ENCODE measurements around the gene TNFSF13B.
"Not testable (repeated sequence)": the region's sequence is repeated elsewhere in the genome, so short reads cannot be mapped to it uniquely, and the experiment has no call there.

The TNFSF13B gene

GRCh38 chr13:108269601-108270328, at the start of gene TNFSF13B:
Gene TNFSF13B, plus strand, starts transcription at chr13:108269718. Its CDS starts 178 bp downstream, at chr13:108269896.
- DNase-seq = peak; percentile 5 to 14 (median 6)

- no peak for DNase-seq
These were observed 49.5 kb upstream of the TNFSF13B start for GRCh38 chr13:108220041-108220440.

GRCh38 chr13:108223687-108224503, 45.6 kb upstream of the TNFSF13B start:
- no peak for DNase-seq

- no peak for DNase-seq
These were observed 44.1 kb upstream of the TNFSF13B start for GRCh38 chr13:108225440-108225839.

- DNase-seq = no peak
These were observed 43.3 kb upstream of the TNFSF13B start for GRCh38 chr13:108226184-108226583.

GRCh38 chr13:108227651-108228272, 41.8 kb upstream of the TNFSF13B start:
- DNase-seq = peak in 1 of 4 experiments; percentile 3

GRCh38 chr13:108230377-108230776, 39.1 kb upstream of the TNFSF13B start:
- no peak for DNase-seq

GRCh38 chr13:108249150-108249549, 20.4 kb upstream of the TNFSF13B start:
- no peak for DNase-seq

- DNase-seq = no peak
These were observed 12.3 kb upstream of the TNFSF13B start for GRCh38 chr13:108257248-108257647.

GRCh38 chr13:108263621-108264355, 5.7 kb upstream of the TNFSF13B start:
- DNase-seq = no peak

- DNase-seq = no peak
These were observed 3.1 kb upstream of the TNFSF13B start for GRCh38 chr13:108266321-108266990.

- DNase-seq = no peak
These were observed 2.2 kb upstream of the TNFSF13B start for GRCh38 chr13:108267347-108267746.

GRCh38 chr13:108267855-108268254, 1.7 kb upstream of the TNFSF13B start:
- DNase-seq = not testable (repeated sequence)

GRCh38 chr13:108268466-108269112, 929 bp upstream of the TNFSF13B start:
- DNase-seq = no peak

GRCh38 chr13:108270442-108270841, 924 bp downstream of the TNFSF13B start:
- no peak for DNase-seq

- no peak for DNase-seq
These were observed 2.8 kb downstream of the TNFSF13B start for GRCh38 chr13:108272333-108272732.

- DNase-seq = no peak
These were observed 4.1 kb downstream of the TNFSF13B start for GRCh38 chr13:108273429-108274118.

- DNase-seq = no peak
These were observed 5.2 kb downstream of the TNFSF13B start for GRCh38 chr13:108274718-108275117.

GRCh38 chr13:108276060-108276459, 6.5 kb downstream of the TNFSF13B start:
- DNase-seq = no peak

- no peak for DNase-seq
These were observed 8.9 kb downstream of the TNFSF13B start for GRCh38 chr13:108278466-108278865.

GRCh38 chr13:108281901-108282300, 12.4 kb downstream of the TNFSF13B start:
- no peak for DNase-seq

Measured in activated CD4-positive, CD25-positive, alpha-beta regulatory T cell (primary cell).